HPDE6-E6E7 (cell line): ENCODE measurements around the gene POLN.

Experiments
- DNase-seq: peaks from one replicate; pipeline ENCODE4 v3.0.0; 2011; ENCODE audit warnings: missing footprints; ENCODE audit errors: extremely low spot score

Gene POLN

GRCh38 chr4:2083116-2083825 lies 158.7 kb downstream of the POLN start:
- DNase-seq, result no peak

GRCh38 chr4:2082627-2083026 lies 159.3 kb downstream of the POLN start:
- DNase-seq, result no peak

- DNase-seq, result no peak
Measured at GRCh38 chr4:2082118-2082517, 159.8 kb downstream of the POLN start.

GRCh38 chr4:2081540-2081939 lies 160.4 kb downstream of the POLN start:
- DNase-seq, result no peak

- no peak for DNase-seq
Measured at GRCh38 chr4:2080429-2081300, 161.3 kb downstream of the POLN start.

GRCh38 chr4:2079926-2080325 lies 162.0 kb downstream of the POLN start:
- no peak for DNase-seq

- no peak for DNase-seq
Measured at GRCh38 chr4:2079006-2079405, 162.9 kb downstream of the POLN start.

GRCh38 chr4:2078584-2078983 lies 163.3 kb downstream of the POLN start:
- DNase-seq, result no peak

- no peak for DNase-seq
Measured at GRCh38 chr4:2077537-2078460, 164.1 kb downstream of the POLN start.

GRCh38 chr4:2076908-2077536 lies 164.9 kb downstream of the POLN start:
- no peak for DNase-seq

GRCh38 chr4:2075987-2076907 lies 165.7 kb downstream of the POLN start:
- DNase-seq, result no peak

GRCh38 chr4:2075171-2075986 lies 166.5 kb downstream of the POLN start:
- DNase-seq, result no peak

- no peak for DNase-seq
Measured at GRCh38 chr4:2074588-2074987, 167.3 kb downstream of the POLN start.

GRCh38 chr4:2073808-2074481 lies 168.0 kb downstream of the POLN start:
- DNase-seq, result no peak

GRCh38 chr4:2072971-2073807 lies 168.7 kb downstream of the POLN start:
- DNase-seq, result no peak

GRCh38 chr4:2071912-2072867 lies 169.7 kb downstream of the POLN start:
- no peak for DNase-seq
